H9 (cell line): Measurements from ENCODE around the gene CELA3B. TPM values are rescaled to one million over a fixed set of nuclear protein-coding genes. Genes with fewer than 3 reads are reported as not detected.

Source experiments
- DNase-seq: peaks from one replicate; pipeline ENCODE4 v3.0.0-alpha.2; 2017
- H2AFZ ChIP-seq: one replicate; pipeline ENCODE4 v1.6.1; 2013; ENCODE audit warnings: mild to moderate bottlenecking, low read length, control low read depth, moderate library complexity
- H2AK5ac ChIP-seq: 2 replicates; pipeline ENCODE4 v1.6.1; 2013; ENCODE audit warnings: low read length, control low read depth, mixed read lengths; ENCODE audit not compliant: insufficient read length
- H2BK120ac ChIP-seq: one replicate; pipeline ENCODE4 v1.6.1; 2013; ENCODE audit warnings: low read depth, mild to moderate bottlenecking, low read length, control low read depth, inconsistent platforms; ENCODE audit not compliant: poor library complexity, severe bottlenecking
- H2BK12ac ChIP-seq: 2 replicates; pipeline ENCODE4 v1.6.1; 2013; ENCODE audit warnings: low read length, control low read depth, mixed read lengths, low read depth; ENCODE audit not compliant: insufficient read length
- H2BK15ac ChIP-seq: 2 replicates; pipeline ENCODE4 v1.6.1; 2013; ENCODE audit warnings: low read depth, low read length, control low read depth
- H2BK20ac ChIP-seq: one replicate; pipeline ENCODE4 v1.6.1; 2013; ENCODE audit warnings: low read depth, mild to moderate bottlenecking, low read length, control low read depth, inconsistent platforms; ENCODE audit not compliant: poor library complexity, severe bottlenecking
- H2BK5ac ChIP-seq: 2 replicates; pipeline ENCODE4 v1.6.1; 2013; ENCODE audit warnings: low read length, control low read depth, mixed read lengths; ENCODE audit not compliant: insufficient read length
- H3K14ac ChIP-seq: 2 replicates; pipeline ENCODE4 v1.6.1; 2013; ENCODE audit warnings: low read length, control low read depth; ENCODE audit not compliant: insufficient read depth
- H3K18ac ChIP-seq: 2 replicates; pipeline ENCODE4 v1.6.1; 2013; ENCODE audit warnings: low read depth, mild to moderate bottlenecking, mixed read lengths, low read length, control low read depth; ENCODE audit not compliant: insufficient read length
- H3K23ac ChIP-seq: 2 replicates; pipeline ENCODE4 v1.6.1; 2013; ENCODE audit warnings: low read length, control low read depth, mixed read lengths, low read depth; ENCODE audit not compliant: insufficient read length
- H3K23me2 ChIP-seq: 2 replicates; pipeline ENCODE4 v1.6.1; 2013; ENCODE audit warnings: low read depth, mild to moderate bottlenecking, mixed read lengths, low read length, control low read depth; ENCODE audit not compliant: insufficient read length, poor library complexity, severe bottlenecking
- H3K27ac ChIP-seq: 2 replicates; pipeline ENCODE4 v1.5.1; 2013; ENCODE audit warnings: low read length, control low read depth, mixed read lengths, low read depth; ENCODE audit not compliant: insufficient read length
- H3K27me3 ChIP-seq: 2 replicates; pipeline ENCODE4 v1.6.1; 2013; ENCODE audit warnings: low read length, control low read depth, inconsistent platforms; ENCODE audit not compliant: insufficient read depth
- H3K4ac ChIP-seq: 2 replicates; pipeline ENCODE4 v1.6.1; 2013; ENCODE audit warnings: low read depth, mild to moderate bottlenecking, control low read depth, inconsistent platforms, low read length, moderate library complexity
- H3K4me1 ChIP-seq: 2 replicates; pipeline ENCODE4 v1.6.1; 2013; ENCODE audit warnings: low read length, control low read depth, inconsistent platforms; ENCODE audit not compliant: insufficient read depth
- H3K4me2 ChIP-seq: 2 replicates; pipeline ENCODE4 v1.6.1; 2013; ENCODE audit warnings: low read length, control low read depth, mixed read lengths; ENCODE audit not compliant: insufficient read length, insufficient read depth
- H3K56ac ChIP-seq: 2 replicates; pipeline ENCODE4 v1.6.1; 2013; ENCODE audit warnings: low read depth, mild to moderate bottlenecking, mixed read lengths, low read length, control low read depth; ENCODE audit not compliant: insufficient read length
- H3K79me1 ChIP-seq: 2 replicates; pipeline ENCODE4 v1.6.1; 2013; ENCODE audit warnings: low read depth, mild to moderate bottlenecking, moderate library complexity, low read length, control low read depth, inconsistent platforms; ENCODE audit not compliant: insufficient read depth, poor library complexity, severe bottlenecking
- H3K79me2 ChIP-seq: 2 replicates; pipeline ENCODE4 v1.6.1; 2013; ENCODE audit warnings: low read length, control low read depth, inconsistent platforms; ENCODE audit not compliant: insufficient read depth
- H3K9ac ChIP-seq: 2 replicates; pipeline ENCODE4 v1.6.1; 2013; ENCODE audit warnings: low read length, control low read depth, mixed read lengths; ENCODE audit not compliant: insufficient read length; ENCODE audit errors: extremely low read depth
- H3K9me3 ChIP-seq: one replicate; pipeline ENCODE4 v1.6.1; 2013; ENCODE audit warnings: low read depth, low read length, inconsistent platforms; ENCODE audit not compliant: control insufficient read depth
- H3T11ph ChIP-seq: one replicate; pipeline ENCODE4 v1.6.1; 2013; ENCODE audit warnings: mild to moderate bottlenecking, low read length, control low read depth, inconsistent platforms
- H4K20me1 ChIP-seq: one replicate; pipeline ENCODE4 v1.6.1; 2013; ENCODE audit not compliant: control insufficient read depth, insufficient read length, insufficient read depth
- H4K5ac ChIP-seq: 2 replicates; pipeline ENCODE4 v1.6.1; 2013; ENCODE audit warnings: low read depth, mild to moderate bottlenecking, mixed read lengths, low read length, control low read depth; ENCODE audit not compliant: insufficient read length
- H4K8ac ChIP-seq: replicated peaks from 2 replicates; pipeline ENCODE4 v1.6.1; 2013; ENCODE audit warnings: low read length, control low read depth, mixed read lengths, low read depth; ENCODE audit not compliant: insufficient read length
- H4K91ac ChIP-seq: 2 replicates; pipeline ENCODE4 v1.6.1; 2013; ENCODE audit warnings: low read depth, mild to moderate bottlenecking, moderate library complexity, mixed read lengths, low read length, control low read depth; ENCODE audit not compliant: insufficient read length
- H3K27ac Mint-ChIP-seq, 3 experiments: 2 replicates in 2 of 3; 3 replicates in 1 of 3; pipeline ENCODE4 v1.8.0; 2020 to 2021; ENCODE audit warnings: mixed read lengths in 3 of 3, mild to moderate bottlenecking in 1 of 3, moderate library complexity in 1 of 3
- H3K27me3 Mint-ChIP-seq: 2 replicates; pipeline ENCODE4 v1.8.0; 2021; ENCODE audit warnings: low read depth, mild to moderate bottlenecking, moderate library complexity, mixed read lengths
- H3K36me3 Mint-ChIP-seq, 3 experiments: 2 replicates in 2 of 3; 3 replicates in 1 of 3; pipeline ENCODE4 v1.8.0; 2020 to 2021; ENCODE audit warnings: low read depth in 3 of 3, mixed read lengths in 3 of 3; ENCODE audit not compliant: insufficient read depth in 1 of 3
- H3K4me1 Mint-ChIP-seq, 2 experiments: 2 replicates each; pipeline ENCODE4 v1.8.0; 2020; ENCODE audit warnings: mixed read lengths in 2 of 2
- H3K4me3 Mint-ChIP-seq, 2 experiments: 2 replicates in 1 of 2; 3 replicates in 1 of 2; pipeline ENCODE4 v1.8.0; 2020 to 2021; ENCODE audit warnings: mild to moderate bottlenecking in 2 of 2, mixed read lengths in 2 of 2, moderate library complexity in 1 of 2
- H3K9me3 Mint-ChIP-seq, 2 experiments: 2 replicates in 1 of 2; 3 replicates in 1 of 2; pipeline ENCODE4 v1.8.0; 2020; ENCODE audit warnings: mild to moderate bottlenecking in 2 of 2, mixed read lengths in 2 of 2, moderate library complexity in 1 of 2
- CTCF ChIP-seq: fragments of 200-600 bp; sonication (generic); conservative IDR thresholded peaks from 3 replicates; pipeline ENCODE4 v1.8.0; 2021; ENCODE audit warnings: antibody characterized with exemption, mild to moderate bottlenecking
- whole genome bisulfite sequencing: extraction: QIAGEN DNeasy Blood & Tissue Kit; methylation state at CpG from one replicate; pipeline ENCODE4 v1.1.7; 2013; ENCODE audit warnings: missing lambda C conversion rate, low lambda C conversion rate, mixed read lengths; ENCODE audit not compliant: insufficient read length; ENCODE audit errors: extremely low coverage; 5-methylcytosine and 5-hydroxymethylcytosine counted together
- total RNA-seq: library from RNA; stranded (reverse); gene quantifications from 2 replicates; pipeline ENCODE4 v1.2.1, GENCODE V29; 2021

CELA3B gene
- total RNA-seq, 1 experiment from 2014 or later, result not detected

GRCh38 chr1:21955501-21956281 is 21.1 kb upstream of the CELA3B start:
- H3K9me3 ChIP-seq, result no peaks in the 10 kb centered on the region
- no peak overlapping the region for H3K9ac ChIP-seq
- no CpG with 5 or more reads among the region's 9 CpGs for WGBS
- H2BK20ac ChIP-seq, result no peak overlapping the region
- DNase-seq, result no peak
- H3K56ac ChIP-seq, result no peak overlapping the region
- H2AK5ac ChIP-seq, result no peak overlapping the region
- H2BK12ac ChIP-seq, result no peak overlapping the region
- H3K4me1 ChIP-seq, result peaks cover 4% of the 10 kb centered on the region; the same call in 1 of the 2 replicates
- no peak overlapping the region for H3T11ph ChIP-seq
- H4K91ac ChIP-seq, result peak overlapping the region; percentile 54
- H3K4me2 ChIP-seq, result no peak overlapping the region
- H4K8ac ChIP-seq, result no peak overlapping the region
- Mint-ChIP-seq H3K27ac (no peak overlapping the region), H3K9me3 (no peaks in the 10 kb centered on the region), H3K4me1 (peaks cover 28 to 30% of the 10 kb centered on the region in 2 experiments), H3K36me3 (no peaks in the 10 kb centered on the region), H3K27me3 (no peaks in the 10 kb centered on the region; the same call in none of the 2 replicates), H3K4me3 (no peak overlapping the region)
- no peak overlapping the region for H3K27ac ChIP-seq
- H4K5ac ChIP-seq, result no peak overlapping the region
- H4K20me1 ChIP-seq, result no peaks in the 10 kb centered on the region
- no peaks in the 10 kb centered on the region for H3K79me2 ChIP-seq
- no peak overlapping the region for H3K18ac ChIP-seq
- no peaks in the 10 kb centered on the region for H3K79me1 ChIP-seq
- H3K14ac ChIP-seq, result peak overlapping the region; percentile 39; the same call in 1 of the 2 replicates
- H2BK5ac ChIP-seq, result no peak overlapping the region
- no peak overlapping the region for H3K4ac ChIP-seq
- H3K27me3 ChIP-seq, result no peaks in the 10 kb centered on the region
- no peak overlapping the region for H2BK15ac ChIP-seq
- no peak overlapping the region for H2AFZ ChIP-seq
- no peak for TF ChIP-seq CTCF
- H3K23me2 ChIP-seq, result no peaks in the 10 kb centered on the region
- H2BK120ac ChIP-seq, result no peak overlapping the region
- H3K23ac ChIP-seq, result no peak overlapping the region
